ENCODE data around the gene SH3RF3.

The SH3RF3 gene

GRCh38 chr2:109337221-109337620 is 208.2 kb downstream of the SH3RF3 start:
- Histone ChIP-seq H3K4me3 (IDR thresholded peaks at IDR 0.05; ENCODE audit: insufficient read depth, low read depth, low read length) (no peak overlapping the region), H3K36me3 (ENCODE audit: insufficient read depth) (no peaks in the 10 kb centered on the region), H2AFZ (ENCODE audit: low read depth) (no peak overlapping the region), H3K4me1 (ENCODE audit: low read depth, poor library complexity, severe bottlenecking) (no peaks in the 10 kb centered on the region), H3K4me2 (no peak overlapping the region), H3K79me2 (ENCODE audit: insufficient read depth, low read depth) (no peaks in the 10 kb centered on the region), H3K27ac (no peak overlapping the region), H3K27me3 (ENCODE audit: insufficient read depth, low read depth) (no peaks in the 10 kb centered on the region), H3K9ac (no peak overlapping the region), H4K20me1 (ENCODE audit: insufficient read depth) (no peaks in the 10 kb centered on the region)
- no peak for TF ChIP-seq CTCF (conservative IDR thresholded peaks at IDR 0.05; ENCODE audit: low read depth, low read length)

GRCh38 chr2:109339519-109339966 is 210.5 kb downstream of the SH3RF3 start:
- no peak overlapping the region for H3K27ac ChIP-seq
- no peaks in the 10 kb centered on the region for H3K4me1 ChIP-seq (ENCODE audit: low read depth, poor library complexity, severe bottlenecking)
- no peak overlapping the region for H3K9ac ChIP-seq

GRCh38 chr2:109340381-109340780 is 211.4 kb downstream of the SH3RF3 start:
- Histone ChIP-seq H2AFZ (ENCODE audit: low read depth) (no peak overlapping the region), H3K27me3 (ENCODE audit: insufficient read depth, low read depth) (no peaks in the 10 kb centered on the region), H3K4me1 (ENCODE audit: low read depth, poor library complexity, severe bottlenecking) (no peaks in the 10 kb centered on the region), H3K4me3 (IDR thresholded peaks at IDR 0.05; ENCODE audit: insufficient read depth, low read depth, low read length) (no peak overlapping the region), H4K20me1 (ENCODE audit: insufficient read depth) (no peaks in the 10 kb centered on the region), H3K27ac (no peak overlapping the region), H3K79me2 (ENCODE audit: insufficient read depth, low read depth) (no peaks in the 10 kb centered on the region), H3K4me2 (no peak overlapping the region), H3K9ac (no peak overlapping the region), H3K36me3 (ENCODE audit: insufficient read depth) (no peaks in the 10 kb centered on the region)
- TF ChIP-seq CTCF (conservative IDR thresholded peaks at IDR 0.05; ENCODE audit: low read depth, low read length), result no peak

More at GRCh38 chr2:109339519-109339966, 210.5 kb downstream of the SH3RF3 start:
- Histone ChIP-seq H2AFZ (ENCODE audit: low read depth) (no peak overlapping the region), H3K27me3 (ENCODE audit: insufficient read depth, low read depth) (no peaks in the 10 kb centered on the region), H3K36me3 (ENCODE audit: insufficient read depth) (no peaks in the 10 kb centered on the region), H3K4me3 (IDR thresholded peaks at IDR 0.05; ENCODE audit: insufficient read depth, low read depth, low read length) (no peak overlapping the region), H3K4me2 (no peak overlapping the region), H3K79me2 (ENCODE audit: insufficient read depth, low read depth) (no peaks in the 10 kb centered on the region), H4K20me1 (ENCODE audit: insufficient read depth) (no peaks in the 10 kb centered on the region)
- no peak for TF ChIP-seq CTCF (conservative IDR thresholded peaks at IDR 0.05; ENCODE audit: low read depth, low read length)

GRCh38 chr2:109341355-109342255 is 212.6 kb downstream of the SH3RF3 start:
- H3K4me3 ChIP-seq (IDR thresholded peaks at IDR 0.05; ENCODE audit: insufficient read depth, low read depth, low read length), result no peak overlapping the region
- no peak overlapping the region for H3K9ac ChIP-seq
- no peaks in the 10 kb centered on the region for H4K20me1 ChIP-seq (ENCODE audit: insufficient read depth)
- H3K36me3 ChIP-seq (ENCODE audit: insufficient read depth), result no peaks in the 10 kb centered on the region
- no peak overlapping the region for H3K4me2 ChIP-seq
- H3K27me3 ChIP-seq (ENCODE audit: insufficient read depth, low read depth), result no peaks in the 10 kb centered on the region
- H3K4me1 ChIP-seq (ENCODE audit: low read depth, poor library complexity, severe bottlenecking), result no peaks in the 10 kb centered on the region
- H3K79me2 ChIP-seq (ENCODE audit: insufficient read depth, low read depth), result no peaks in the 10 kb centered on the region
- H2AFZ ChIP-seq (ENCODE audit: low read depth), result no peak overlapping the region
- no peak overlapping the region for H3K27ac ChIP-seq
- no peak for TF ChIP-seq CTCF (conservative IDR thresholded peaks at IDR 0.05; ENCODE audit: low read depth, low read length)

All from KMS-11 (cell line).